KG1 (cell line): ENCODE results near the gene CTR9.

Experiments used
- DNase-seq: peaks from one replicate; lab custom pipeline; 2025; lab: John Stamatoyannopoulos, UW

Gene CTR9

GRCh38 chr11:10780040-10780439 is 29.0 kb downstream of the CTR9 start:
- no peak for DNase-seq

DNA sequence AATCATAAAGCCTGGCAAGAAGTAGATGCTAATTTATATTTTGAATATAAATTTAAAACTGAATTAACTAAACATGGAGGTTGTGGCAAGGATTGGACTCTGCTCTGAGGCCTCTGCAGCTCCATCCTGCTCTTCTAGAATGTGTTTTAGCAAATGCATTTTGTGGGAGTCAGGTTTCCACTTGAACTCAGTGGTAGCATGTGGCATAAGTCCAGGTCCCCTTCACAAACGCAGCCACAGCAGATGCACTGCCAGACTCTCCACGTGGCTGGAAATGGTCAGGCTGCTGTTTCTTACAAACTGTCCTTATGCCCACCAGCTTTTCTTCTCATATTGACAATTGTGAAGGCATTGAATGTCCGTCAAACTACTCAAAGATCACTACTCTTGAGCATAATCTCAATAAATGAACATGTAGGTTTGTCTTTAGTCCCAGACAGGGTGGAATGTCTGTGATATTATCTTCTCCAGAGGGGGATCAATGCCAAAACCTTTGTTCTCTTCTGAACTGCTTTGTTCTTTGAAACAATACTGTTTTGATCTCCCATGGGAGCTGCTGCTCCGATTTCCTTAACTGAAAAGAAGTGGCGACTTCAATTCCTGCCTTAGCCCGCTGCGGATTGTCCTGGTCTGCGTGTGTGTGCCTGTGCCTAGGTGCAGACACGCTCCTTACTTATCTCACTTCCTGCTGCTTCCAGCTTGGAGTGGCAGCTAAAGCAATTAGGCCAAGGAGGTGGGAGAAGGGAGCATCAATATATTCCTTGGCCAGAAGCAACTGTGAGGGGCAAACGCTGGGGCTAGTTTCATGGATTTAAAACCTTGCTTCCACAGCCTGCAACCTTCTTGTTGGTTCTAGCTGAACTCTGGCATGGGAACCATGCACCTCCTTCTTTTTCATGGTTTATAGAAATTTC is 33.4 kb downstream of the CTR9 start:
- no peak for DNase-seq

GRCh38 chr11:10785146-10785474 is 34.1 kb downstream of the CTR9 start:
- DNase-seq: no peak

- no peak for DNase-seq
These were observed 35.4 kb downstream of the CTR9 start for GRCh38 chr11:10786451-10786850.

GRCh38 chr11:10792385-10793068 is 41.5 kb downstream of the CTR9 start:
- DNase-seq: peak; percentile 74

DNA sequence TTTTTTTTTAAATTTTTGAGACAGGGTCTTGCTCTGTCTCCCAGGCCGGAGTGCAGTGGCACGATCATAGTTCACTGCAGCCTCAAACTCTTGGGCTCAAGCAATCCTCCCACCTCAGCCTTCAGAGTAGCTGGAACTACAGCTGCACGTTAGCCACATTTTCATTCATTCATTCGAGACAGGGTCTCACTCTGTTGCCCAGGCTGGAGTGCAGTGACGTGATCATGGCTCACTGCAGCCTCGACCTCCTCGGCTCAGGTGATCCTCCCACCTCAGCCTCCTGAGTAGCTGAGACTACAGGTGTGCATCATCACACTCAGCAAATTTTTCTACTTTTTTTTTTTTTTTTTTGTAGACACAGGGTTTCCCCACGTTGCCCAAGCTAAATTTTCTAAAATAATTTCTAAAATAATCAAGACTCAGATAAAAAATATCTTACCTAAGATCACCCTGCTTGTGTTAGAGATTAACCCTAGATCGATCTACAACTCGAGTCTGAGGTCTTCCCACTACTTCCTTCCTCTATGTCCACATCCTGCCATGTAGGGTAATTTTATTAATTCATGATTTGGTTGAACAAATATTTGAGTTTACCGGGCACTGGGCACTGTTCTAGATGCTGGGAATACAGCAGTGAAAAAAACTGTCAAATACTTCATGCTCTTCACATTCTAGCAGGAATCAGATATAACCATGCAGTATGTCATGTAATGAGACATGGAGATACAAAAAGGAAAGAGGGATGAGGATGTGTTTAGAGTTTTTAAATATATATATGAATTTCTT is 42.6 kb downstream of the CTR9 start:
- DNase-seq: no peak

DNA sequence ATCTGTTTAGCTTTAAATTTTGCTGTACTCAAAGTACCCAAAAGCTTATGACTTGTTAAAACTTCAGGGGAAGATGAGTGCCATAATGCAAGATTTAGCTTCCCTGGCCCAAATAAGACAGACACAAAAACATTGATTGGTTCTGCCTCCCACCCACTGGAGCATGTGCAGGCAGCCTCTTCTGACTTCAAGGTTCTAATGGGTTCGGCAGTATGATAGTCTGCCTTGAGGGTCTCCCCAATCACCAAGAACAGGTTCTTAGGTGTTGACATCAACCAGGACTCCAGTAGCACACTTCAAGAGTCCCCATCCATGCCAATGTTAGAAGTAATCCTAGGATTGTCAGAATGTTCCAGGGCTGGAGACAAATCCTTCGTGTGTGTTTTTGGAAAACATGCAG is 45.1 kb downstream of the CTR9 start:
- no peak for DNase-seq

DNA sequence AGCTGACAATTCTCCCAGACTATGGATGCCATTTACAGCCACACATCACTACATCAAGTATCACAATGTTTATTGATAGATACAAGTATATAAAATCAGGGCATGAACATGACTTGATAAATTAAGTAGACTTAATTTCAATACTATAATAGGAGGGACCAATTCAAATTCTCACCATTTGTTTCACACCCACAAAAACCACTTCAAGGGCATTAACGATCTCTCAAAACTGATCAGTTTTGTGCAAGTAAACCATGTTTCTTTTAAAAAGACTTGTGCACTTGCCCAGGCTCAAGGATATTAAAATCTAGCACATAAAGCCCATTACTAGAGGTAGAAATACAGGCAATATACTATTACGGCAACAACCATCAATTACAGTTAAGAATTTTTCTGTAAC is 46.0 kb downstream of the CTR9 start:
- no peak for DNase-seq

DNA sequence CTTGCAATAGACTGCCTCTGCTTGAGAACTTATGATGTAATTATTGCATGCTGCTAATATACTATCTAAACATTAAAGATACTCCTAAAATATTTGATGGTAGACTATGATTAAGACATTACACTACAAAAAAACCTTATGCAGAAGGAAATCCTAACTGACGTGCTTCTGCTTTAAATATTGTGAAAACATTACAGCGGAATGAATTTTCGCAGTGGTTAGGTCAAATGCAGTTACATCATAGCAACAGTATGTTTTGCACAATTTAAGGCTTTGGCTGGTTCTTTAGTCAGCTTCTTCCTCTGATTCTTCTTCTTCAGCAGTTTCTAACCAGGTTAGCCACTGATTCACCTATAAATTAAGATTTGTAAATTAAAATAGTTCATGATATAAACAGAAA is 46.5 kb downstream of the CTR9 start:
- no peak for DNase-seq

- DNase-seq: no peak
These were observed 47.4 kb downstream of the CTR9 start for GRCh38 chr11:10798330-10798928.

DNA sequence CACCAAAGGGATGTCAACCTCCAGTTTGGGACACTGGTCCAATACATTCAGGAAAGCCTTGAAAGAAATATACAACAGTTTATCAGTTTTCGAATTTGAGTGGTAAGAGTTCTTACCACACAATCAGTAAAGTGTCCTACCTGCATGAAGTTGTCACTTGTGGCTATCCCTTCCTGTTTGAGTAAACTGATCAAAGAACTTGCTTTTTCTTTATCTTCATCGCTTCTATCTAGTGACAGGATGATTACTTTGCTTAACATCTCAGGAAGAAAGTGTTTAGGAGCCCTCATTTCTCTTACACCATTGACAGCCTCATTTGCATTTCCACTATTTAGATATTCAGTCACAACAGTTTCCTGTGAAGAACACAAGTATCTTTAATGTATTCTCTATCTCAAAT is 49.2 kb downstream of the CTR9 start:
- no peak for DNase-seq

DNA sequence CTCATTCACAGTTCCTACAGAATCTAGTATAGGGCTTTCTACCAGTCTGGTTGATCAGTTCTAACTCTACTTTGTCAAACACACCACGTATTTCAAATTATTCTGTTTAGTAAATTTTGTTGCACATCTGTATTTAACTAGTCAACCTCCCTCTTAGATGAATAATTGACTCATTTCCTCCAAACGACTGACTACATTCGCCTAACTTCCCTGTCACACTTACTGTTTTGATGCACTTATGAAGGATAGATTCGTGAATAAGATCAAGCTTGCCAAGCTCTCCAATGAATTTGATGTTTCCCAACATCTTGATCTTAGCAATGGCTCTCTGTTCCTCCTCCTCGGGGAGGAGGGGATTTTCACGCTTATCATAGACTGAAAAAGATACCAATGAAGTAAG is 52.6 kb downstream of the CTR9 start:
- DNase-seq: no peak

- DNase-seq: no peak
These were observed 54.7 kb downstream of the CTR9 start for GRCh38 chr11:10805741-10806140.

GRCh38 chr11:10806206-10806605 is 55.2 kb downstream of the CTR9 start:
- DNase-seq: no peak

DNA sequence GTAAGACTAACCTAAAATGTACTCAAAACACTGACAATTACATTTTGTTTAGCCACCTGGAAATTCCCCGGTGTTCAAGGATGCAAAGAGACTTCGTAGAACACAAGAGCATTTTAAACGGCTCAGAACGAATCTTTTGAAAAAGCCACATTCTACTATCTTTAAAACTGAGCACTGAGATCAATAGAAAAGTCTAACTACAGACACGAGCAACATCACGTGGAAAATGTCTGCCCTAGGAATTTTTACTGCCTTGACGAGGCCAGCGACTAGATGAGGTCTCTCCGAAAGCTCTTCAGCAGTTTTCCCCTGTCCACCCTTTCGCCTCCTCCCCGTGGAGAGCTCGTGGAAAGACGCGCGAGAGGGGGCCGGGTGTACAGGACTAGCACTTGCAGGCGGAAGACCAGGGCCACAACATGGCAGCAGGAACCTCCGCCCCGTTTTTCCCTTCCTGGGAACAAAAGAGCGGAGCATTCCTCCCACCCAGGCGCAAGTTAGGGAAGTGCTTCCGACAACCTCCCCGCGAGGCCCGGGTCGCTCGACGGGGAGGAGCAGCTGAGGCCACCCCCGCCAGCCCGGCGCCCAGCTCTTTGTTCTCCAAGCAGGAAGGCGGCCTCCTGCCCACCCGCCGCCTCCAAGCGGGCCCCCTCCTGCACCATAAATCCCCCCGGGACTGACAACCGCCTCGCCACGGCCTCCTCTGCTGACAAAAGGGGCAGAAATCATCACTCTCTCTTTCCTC is 56.6 kb downstream of the CTR9 start:
- peak; percentile 29 for DNase-seq

- DNase-seq: no peak
These were observed 57.1 kb downstream of the CTR9 start for GRCh38 chr11:10808235-10808552.

DNA sequence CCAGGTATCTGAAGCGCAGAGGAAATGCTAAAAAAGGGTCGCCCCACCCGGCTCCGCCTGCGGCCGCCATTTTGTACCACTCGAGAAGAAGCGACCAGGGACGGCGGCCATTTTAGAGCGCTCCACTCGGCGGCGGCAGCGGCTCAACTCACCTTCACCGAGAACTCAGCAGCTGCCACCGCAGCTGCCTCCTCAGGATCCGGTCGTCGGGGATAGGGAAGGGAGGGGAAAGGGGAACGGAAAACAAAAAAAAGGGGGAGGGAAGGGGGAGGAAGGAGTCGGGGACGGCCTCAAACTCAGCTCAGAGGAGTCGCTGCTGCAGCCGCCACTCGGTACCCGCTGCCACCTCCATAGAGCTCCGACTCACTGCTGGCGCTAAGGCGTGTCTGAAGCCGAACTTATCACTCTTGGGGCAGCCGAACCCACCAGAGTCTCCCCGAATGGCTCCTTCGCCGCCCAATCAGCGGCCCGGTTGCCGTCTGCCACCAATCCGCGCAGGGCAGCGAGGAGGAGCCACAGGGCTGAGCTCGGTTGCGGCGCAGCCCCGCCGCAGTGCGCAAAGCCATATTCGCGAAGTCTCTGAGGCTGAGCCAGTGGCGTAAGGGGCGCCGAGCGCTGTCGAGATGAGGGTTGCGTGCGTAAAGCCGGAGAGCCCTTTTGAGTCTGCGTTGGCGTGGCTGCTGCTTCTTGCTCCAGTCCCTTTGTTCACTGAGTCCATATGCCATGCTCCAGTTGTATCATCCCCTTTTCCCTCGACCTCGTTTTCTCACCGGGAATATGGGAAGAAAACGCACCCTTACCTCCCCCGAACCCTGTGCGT is 57.7 kb downstream of the CTR9 start, which contains the start of gene EIF4G2:
EIF4G2 (minus strand) TSS at position 374 of the 820 bp plus-strand sequence.
- DNase-seq: peak; percentile 98

DNA sequence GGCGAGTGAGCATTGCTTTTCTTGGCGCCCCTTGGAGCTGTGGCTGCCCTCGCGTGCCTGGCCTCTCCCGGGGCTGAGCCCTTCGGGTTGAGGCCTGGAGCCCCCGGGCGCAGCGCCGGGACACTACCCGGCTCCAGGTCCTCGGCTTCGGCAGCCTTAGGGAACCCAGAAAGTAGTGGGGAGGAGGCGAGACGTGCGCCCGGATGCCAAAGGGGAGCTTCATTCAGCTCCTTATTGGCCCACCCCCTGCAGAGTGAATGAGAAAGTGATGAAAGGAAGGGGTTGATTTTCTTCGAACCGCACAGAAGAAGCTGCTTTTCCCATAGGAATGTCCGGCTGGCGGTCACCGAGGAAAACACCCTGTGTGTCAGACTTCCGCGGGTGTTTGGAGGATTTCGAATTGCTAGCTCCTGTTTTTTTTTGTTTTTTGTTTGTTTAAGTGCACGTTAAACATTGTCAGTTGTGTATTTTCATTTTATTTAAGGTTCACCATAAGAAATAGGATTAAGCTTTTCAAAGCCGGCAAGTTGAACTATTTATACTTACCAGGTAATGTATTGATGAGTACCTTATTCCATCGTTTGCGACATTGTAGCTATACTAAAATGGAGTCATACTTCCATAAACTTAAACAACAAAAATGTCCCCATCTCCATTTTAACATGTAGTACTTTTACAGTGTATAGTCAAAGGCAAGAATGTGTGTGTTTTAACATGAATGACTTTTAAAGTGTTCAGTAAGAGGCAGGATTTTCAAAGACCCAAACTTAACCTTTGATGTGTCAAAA is 58.5 kb downstream of the CTR9 start:
- DNase-seq: peak; percentile 45

- no peak for DNase-seq
These were observed 62.9 kb downstream of the CTR9 start for GRCh38 chr11:10813945-10814344.

DNA sequence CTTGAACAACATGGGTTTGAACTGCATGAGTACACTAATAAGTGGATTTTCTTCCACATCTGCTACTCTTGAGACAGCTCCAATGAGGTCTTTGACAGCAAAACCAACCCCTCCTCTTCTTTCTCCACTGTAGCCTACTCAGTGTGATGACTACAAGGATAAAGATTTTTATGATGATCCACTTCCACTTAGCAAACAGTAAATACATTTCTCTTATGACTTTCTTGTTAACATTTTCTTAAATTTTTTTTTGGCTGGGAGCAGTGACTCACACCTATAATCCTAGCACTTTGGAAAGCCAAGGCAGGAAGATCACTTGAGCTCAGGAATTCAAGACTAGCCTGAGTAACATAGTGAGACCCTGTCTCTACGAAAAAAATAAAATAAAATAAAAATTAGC is 67.5 kb downstream of the CTR9 start:
- DNase-seq: no peak
